Kidney (tissue), 14 donors: Measurements from ENCODE around the gene ANXA1. TPM values are rescaled to one million over a fixed set of nuclear protein-coding genes. Genes with fewer than 3 reads are reported as not detected.

ENCODE experiments used
- DNase-seq, 5 donors: peaks; one replicate each; pipeline ENCODE4 v3.0.0-alpha.2; 2013 to 2020
- FAIRE-seq: peaks from 2 replicates; lab custom pipeline; 2012; peaks lifted over from hg19 to GRCh38; lab: Jason Lieb, UNC
- H3K27ac ChIP-seq, 2 donors: one replicate each; pipeline ENCODE4 v1.7.0; 2013; ENCODE audit warnings: low read depth in 2 of 2, low read length in 2 of 2, inconsistent platforms in 1 of 2
- H3K27me3 ChIP-seq: one replicate; pipeline ENCODE4 v1.7.1; 2013; ENCODE audit warnings: low read length, inconsistent platforms; ENCODE audit not compliant: control insufficient read depth, insufficient read depth
- H3K36me3 ChIP-seq, 3 donors: one replicate each; pipeline versions ENCODE4 v1.7.0 to v1.7.1; 2013; ENCODE audit warnings: low read length in 3 of 3, control low read depth in 1 of 3, inconsistent platforms in 1 of 3; ENCODE audit not compliant: insufficient read depth in 3 of 3, control insufficient read depth in 2 of 3
- H3K4me1 ChIP-seq, 3 donors: one replicate each; pipeline versions ENCODE4 v1.7.0 to v1.7.1; 2013; ENCODE audit warnings: low read length in 3 of 3, inconsistent platforms in 1 of 3, low read depth in 1 of 3; ENCODE audit not compliant: control insufficient read depth in 2 of 3, insufficient read depth in 2 of 3
- H3K4me3 ChIP-seq, 3 donors: one replicate each; pipeline versions ENCODE4 v1.7.0 to v1.8.1; 2013; ENCODE audit warnings: low read length in 3 of 3, control low read depth in 1 of 3, inconsistent platforms in 1 of 3
- H3K9ac ChIP-seq, 3 donors: one replicate each; pipeline versions ENCODE4 v1.7.0 to v1.7.1; 2013; ENCODE audit warnings: low read length in 3 of 3, control low read depth in 1 of 3, inconsistent platforms in 1 of 3
- H3K9me3 ChIP-seq, 3 donors: one replicate each; pipeline versions ENCODE4 v1.7.0 to v1.7.1; 2013; ENCODE audit warnings: low read length in 3 of 3, control low read depth in 1 of 3, inconsistent platforms in 1 of 3; ENCODE audit not compliant: control insufficient read depth in 2 of 3, insufficient read depth in 1 of 3
- intact Hi-C: fragments of 100-400 bp; cut with DNase I; formaldehyde crosslinking; loops from one replicate; pipeline ENCODE4 v1.11.1; 2022
- polyA plus RNA-seq: library from polyadenylated mRNA; stranded (reverse); fragments of 350-450 nt; fragmentation: Illumina TruSeq; extraction: RNeasy Lipid Tissue Mini Kit (QIAGEN cat#74804); gene quantifications from one replicate; pipeline ENCODE4 v1.2.3, GENCODE V29; 2014; ENCODE audit warnings: low read depth, low replicate concordance; ENCODE audit not compliant: insufficient read depth
- total RNA-seq: library from RNA; stranded (reverse); fragmentation: NEBNext Ultra II Directional; extraction: Animal tissue kit (Norgen Biotek cat#: 25700); gene quantifications from one replicate; pipeline ENCODE4 v1.2.1, GENCODE V29; 2021
- TF ChIP-seq, protein P1 (sequence below): IDR thresholded peaks from 3 replicates; pipeline ENCODE4 v1.5.1; 2012; ENCODE audit warnings: mild to moderate bottlenecking, moderate library complexity, borderline replicate concordance; ENCODE audit not compliant: insufficient read depth; ENCODE audit errors: extremely low read depth
- donor health status: control.
- donor health status: control.
- donor health status: control.
- donor health status: control.
- donor health status: control.
- donor health status: DM: yes; HTN: yes; CAD: no.
- donor health status: Normal renal cell carcinoma (clear cell type).

The ANXA1 gene
- total and polyA plus RNA-seq, 2 donors from 2014 or later = 65.2 to 250 TPM

DNA sequence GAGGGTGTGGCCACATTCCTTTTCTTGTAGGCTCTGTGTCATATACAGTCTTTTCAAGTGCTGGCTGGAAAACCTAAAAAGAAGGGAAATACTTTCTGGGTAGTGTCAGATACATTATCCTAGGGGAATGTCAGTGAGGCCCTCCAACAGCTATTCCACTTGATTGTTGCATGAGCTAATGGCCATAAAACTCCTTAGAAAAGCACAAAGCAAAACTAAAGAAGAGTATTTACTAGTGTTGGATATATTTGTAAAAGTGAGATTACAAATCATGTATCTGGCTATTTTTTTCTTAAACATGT is 829 bp downstream of the ANXA1 start:
- H3K4me1 ChIP-seq = peaks cover 0 to 3% (median 0%) of the 10 kb centered on the region in 3 donors
- H3K9ac ChIP-seq = no peak overlapping the region
- DNase-seq = no peak
- no peaks in the 10 kb centered on the region for H3K36me3 ChIP-seq
- no peak for FAIRE-seq
- TF ChIP-seq, protein P1, sequence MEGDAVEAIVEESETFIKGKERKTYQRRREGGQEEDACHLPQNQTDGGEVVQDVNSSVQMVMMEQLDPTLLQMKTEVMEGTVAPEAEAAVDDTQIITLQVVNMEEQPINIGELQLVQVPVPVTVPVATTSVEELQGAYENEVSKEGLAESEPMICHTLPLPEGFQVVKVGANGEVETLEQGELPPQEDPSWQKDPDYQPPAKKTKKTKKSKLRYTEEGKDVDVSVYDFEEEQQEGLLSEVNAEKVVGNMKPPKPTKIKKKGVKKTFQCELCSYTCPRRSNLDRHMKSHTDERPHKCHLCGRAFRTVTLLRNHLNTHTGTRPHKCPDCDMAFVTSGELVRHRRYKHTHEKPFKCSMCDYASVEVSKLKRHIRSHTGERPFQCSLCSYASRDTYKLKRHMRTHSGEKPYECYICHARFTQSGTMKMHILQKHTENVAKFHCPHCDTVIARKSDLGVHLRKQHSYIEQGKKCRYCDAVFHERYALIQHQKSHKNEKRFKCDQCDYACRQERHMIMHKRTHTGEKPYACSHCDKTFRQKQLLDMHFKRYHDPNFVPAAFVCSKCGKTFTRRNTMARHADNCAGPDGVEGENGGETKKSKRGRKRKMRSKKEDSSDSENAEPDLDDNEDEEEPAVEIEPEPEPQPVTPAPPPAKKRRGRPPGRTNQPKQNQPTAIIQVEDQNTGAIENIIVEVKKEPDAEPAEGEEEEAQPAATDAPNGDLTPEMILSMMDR = no peak
- intact Hi-C loops = no loop called here
- H3K4me3 ChIP-seq = peak overlapping the region in 2 of 3 donors; percentile 28 to 55
- no peaks in the 10 kb centered on the region for H3K9me3 ChIP-seq
- no peaks in the 10 kb centered on the region for H3K27me3 ChIP-seq
- H3K27ac ChIP-seq = peak overlapping the region in 1 of 2 donors; percentile 76

DNA sequence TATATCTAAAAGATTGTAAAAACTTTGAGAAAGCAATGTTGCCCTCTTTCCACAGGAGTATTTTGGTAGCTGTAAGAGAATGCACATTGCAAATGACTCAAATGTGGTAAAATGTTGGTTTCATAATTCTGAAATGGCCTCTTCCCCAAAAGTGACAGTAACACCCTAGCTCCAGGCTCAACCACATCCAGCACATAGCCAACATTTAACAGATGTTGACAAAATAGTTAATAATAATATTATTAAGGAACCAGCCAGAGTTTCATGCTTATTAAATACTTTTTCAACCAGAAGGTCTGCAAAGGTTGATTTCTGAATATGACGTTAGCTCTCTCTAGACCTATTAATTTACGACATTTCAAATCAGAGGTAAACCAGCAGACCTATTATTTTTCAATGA is 1.3 kb downstream of the ANXA1 start:
- FAIRE-seq = peak; percentile 27
- Histone ChIP-seq H3K27ac (peak overlapping the region in 1 of 2 donors; percentile 76), H3K4me3 (peak overlapping the region in 2 of 3 donors; percentile 28 to 55), H3K36me3 (no peaks in the 10 kb centered on the region), H3K27me3 (no peaks in the 10 kb centered on the region), H3K4me1 (peaks cover 0 to 3% (median 0%) of the 10 kb centered on the region in 3 donors), H3K9me3 (no peaks in the 10 kb centered on the region), H3K9ac (no peak overlapping the region)
- DNase-seq = no peak
- TF ChIP-seq, protein P1 = no peak
- intact Hi-C loops = no loop called here

DNA sequence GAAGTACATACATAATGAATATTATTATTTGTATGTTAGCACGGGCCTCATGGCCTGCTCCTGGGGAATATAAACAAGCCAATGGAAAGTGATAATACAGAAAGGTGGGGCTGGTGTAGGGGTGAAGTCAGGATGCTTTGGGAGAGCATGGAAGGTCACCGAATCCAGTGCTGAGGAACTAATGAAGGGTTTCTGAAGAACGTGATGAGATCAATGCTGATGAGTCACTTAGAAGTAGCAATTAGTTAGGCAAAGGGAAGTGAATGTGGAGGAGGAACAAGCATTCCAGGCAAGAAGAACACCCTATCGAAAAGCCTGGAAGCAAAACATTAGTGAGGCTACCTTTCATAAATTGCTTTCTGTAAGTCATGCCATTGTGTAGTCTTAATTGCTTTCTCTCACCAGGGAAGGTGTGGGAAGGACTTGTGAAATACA is 2.1 kb downstream of the ANXA1 start:
- Histone ChIP-seq H3K27ac (peak overlapping the region in 1 of 2 donors; percentile 23), H3K9ac (no peak overlapping the region), H3K4me1 (peaks cover 0 to 3% (median 0%) of the 10 kb centered on the region in 3 donors), H3K36me3 (no peaks in the 10 kb centered on the region), H3K27me3 (no peaks in the 10 kb centered on the region), H3K4me3 (peak overlapping the region in 2 of 3 donors; percentile 29 to 46), H3K9me3 (no peaks in the 10 kb centered on the region)
- TF ChIP-seq, protein P1 = no peak
- intact Hi-C loops = no loop called here
- FAIRE-seq (no peak), DNase-seq (no peak)

DNA sequence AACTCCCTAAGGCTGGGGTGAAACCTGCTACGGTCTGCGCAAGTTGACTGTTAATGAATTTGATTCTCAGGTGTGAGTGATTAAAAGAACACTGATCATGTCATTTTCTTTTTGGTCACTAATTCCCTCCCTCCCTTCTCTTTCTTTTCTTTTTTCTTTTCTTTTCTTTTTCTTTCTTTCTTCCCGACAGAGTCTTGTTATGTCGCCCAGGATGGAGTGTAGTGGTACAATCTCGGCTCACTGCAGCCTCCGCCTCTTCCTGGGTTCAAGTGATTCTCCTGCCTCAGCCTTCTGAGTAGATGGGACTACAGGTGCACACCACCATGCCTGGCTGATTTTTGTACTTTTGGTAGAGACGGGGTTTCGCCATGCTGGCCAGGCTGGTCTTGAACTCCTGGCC is 2.6 kb downstream of the ANXA1 start:
- H3K9ac ChIP-seq = no peak overlapping the region
- H3K4me3 ChIP-seq = peak overlapping the region in 1 of 3 donors; percentile 46
- no peaks in the 10 kb centered on the region for H3K36me3 ChIP-seq
- FAIRE-seq (no peak), DNase-seq (peak in 1 of 5 donors; percentile 29)
- H3K9me3 ChIP-seq = no peaks in the 10 kb centered on the region
- peaks cover 0 to 3% (median 0%) of the 10 kb centered on the region in 3 donors for H3K4me1 ChIP-seq
- TF ChIP-seq, protein P1 = no peak
- H3K27ac ChIP-seq = peak overlapping the region in 1 of 2 donors; percentile 23
- H3K27me3 ChIP-seq = no peaks in the 10 kb centered on the region
- intact Hi-C loops = no loop called here
